ENCODE results near the gene MACO1. TPM values are rescaled to one million over a fixed set of nuclear protein-coding genes. Genes with fewer than 3 reads are reported as not detected.

Gene MACO1
- total and polyA plus RNA-seq, 10 of the 15 experiments (the other 5 are each of a cell fraction or from before 2014, with no cell fraction given): 3.2 to 19.8 (median 10.3) TPM

- Histone ChIP-seq H3K4me2 (ENCODE audit: control insufficient read depth, insufficient read depth) (no peak overlapping the region), H3K36me3 (ENCODE audit: control insufficient read depth in 2 of 2, insufficient read depth in 2 of 2, low read length in 1 of 2) (peaks cover 6 to 14% of the 10 kb centered on the region in 2 experiments)
- POLR2A ChIA-PET: interaction anchor here (0.5 to 1.4 kb wide), 3 partner anchors 9 to 276 kb away, joined by 3 to 4 read pairs (median 3); no protein-coding TSS in a partner anchor
These were observed 53.4 kb downstream of the MACO1 start for GRCh38 chr1:25484096-25484495.

More at GRCh38 chr1:25484096-25484495, 53.4 kb downstream of the MACO1 start:
- H4K20me1 ChIP-seq (ENCODE audit: control insufficient read depth, insufficient read depth): no peaks in the 10 kb centered on the region
- DNase-seq (ENCODE audit: low read depth, low spot score): no peak
- H3K9ac ChIP-seq (ENCODE audit: control insufficient read depth, insufficient read depth, low read length): no peak overlapping the region
- no peak overlapping the region for H2AFZ ChIP-seq (ENCODE audit: control insufficient read depth, low read depth, low read length)
- WGBS (ENCODE audit: insufficient coverage, insufficient replicate concordance, low lambda C conversion rate, missing lambda C conversion rate): 98% methylated on average over 10 of the region's 10 CpGs
- in situ Hi-C loops (cut with MboI) (no loop called here), intact Hi-C loops (cut with micrococcal nuclease; ENCODE audit: unreplicated experiment) (no loop called here)
- H3K4me1 ChIP-seq (ENCODE audit: control insufficient read depth, insufficient read depth, low read length): no peaks in the 10 kb centered on the region
- ChIA-PET SMC1A (ENCODE audit: uncharacterized antibody, unreplicated experiment) (interaction anchor here (1.0 to 6.5 kb wide), 4 partner anchors 12 to 50 kb away, joined by 3 to 69 read pairs (median 4); partner anchors contain the start of gene MACO1), CTCF (no interaction called here), RAD21 (ENCODE audit: unreplicated experiment) (interaction anchor here (0.7 to 1.2 kb wide), 2 partner anchors 38 to 42 kb away, joined by 3 read pairs; no protein-coding TSS in a partner anchor)
- BruUV-seq (replicated peaks): no TSS peak
- H3K9me3 ChIP-seq (replicated peaks; ENCODE audit: control insufficient read depth, insufficient read depth, low read length): no peaks in the 10 kb centered on the region
- FAIRE-seq: no peak
- no peak for ATAC-seq
- no peaks in the 10 kb centered on the region; the same call in none of the 2 replicates for H3K79me2 ChIP-seq (ENCODE audit: control insufficient read depth, insufficient read depth, low read length)
- no peak overlapping the region for H3K27ac ChIP-seq (ENCODE audit: control insufficient read depth, insufficient read depth)
- no peaks in the 10 kb centered on the region for H3K27me3 ChIP-seq (replicated peaks in 1 of 2; ENCODE audit: control insufficient read depth in 2 of 2, insufficient read depth in 2 of 2, low read length in 1 of 2)
- H3K4me3 ChIP-seq: no peak overlapping the region
- TF ChIP-seq E4F1 (IDR thresholded peaks at IDR 0.05; ENCODE audit: borderline replicate concordance, partially characterized antibody): no peak
- no peak for TF ChIP-seq JUND (IDR thresholded peaks at IDR 0.05; ENCODE audit: low read depth, low read length)
- no peak for TF ChIP-seq NRF1 (conservative IDR thresholded peaks at IDR 0.05; ENCODE audit: low read depth, low read length)
- no peak for TF ChIP-seq NFIC (IDR thresholded peaks at IDR 0.05; ENCODE audit: low read depth, low read length)
- TF ChIP-seq PAX8 (IDR thresholded peaks at IDR 0.05): no peak
- no peak for TF ChIP-seq PKNOX1 (IDR thresholded peaks at IDR 0.05)
- TF ChIP-seq CBFB (IDR thresholded peaks at IDR 0.05; ENCODE audit: low read depth): no peak
- no peak for TF ChIP-seq ZNF622 (IDR thresholded peaks at IDR 0.05)
- TF ChIP-seq MTA2 (IDR thresholded peaks at IDR 0.05; ENCODE audit: low read depth): no peak
